Natural killer cell (primary cell): ENCODE results near the gene CHMP4A. TPM values are rescaled to one million over a fixed set of nuclear protein-coding genes. Genes with fewer than 3 reads are reported as not detected.

Experiments used
- ATAC-seq, 3 donors: fragments of 150-1000 bp in 2 of 3; fragments of 200-7000 bp in 1 of 3; cut with Tn5 transposase; 1 replicate in 1 of 3; 2 replicates in 2 of 3; pipeline ENCODE4 v1.10.0; 2021; ENCODE audit warnings: mild to moderate bottlenecking in 2 of 3, moderate library complexity in 2 of 3
- DNase-seq, 2 donors: peaks; one replicate each; pipeline versions ENCODE4 v3.0.0 to v3.0.0-alpha.2; 2013 to 2021; ENCODE audit warnings: mixed read lengths in 1 of 2
- H3K27ac ChIP-seq: one replicate; pipeline ENCODE4 v1.5.1; 2013; ENCODE audit warnings: mild to moderate bottlenecking, low read length
- H3K27me3 ChIP-seq: one replicate; pipeline ENCODE4 v1.6.1; 2013; ENCODE audit warnings: low read length; ENCODE audit not compliant: control insufficient read depth, insufficient read depth
- H3K36me3 ChIP-seq: one replicate; pipeline ENCODE4 v1.6.1; 2013; ENCODE audit warnings: low read length; ENCODE audit not compliant: control insufficient read depth, insufficient read depth
- H3K4me1 ChIP-seq: one replicate; pipeline ENCODE4 v1.6.1; 2013; ENCODE audit warnings: low read length; ENCODE audit not compliant: control insufficient read depth, insufficient read depth
- H3K4me3 ChIP-seq: one replicate; pipeline ENCODE4 v1.5.1; 2013; ENCODE audit warnings: low read length
- H3K9me3 ChIP-seq: one replicate; pipeline ENCODE4 v1.6.1; 2013; ENCODE audit warnings: low read length; ENCODE audit not compliant: control insufficient read depth, insufficient read depth
- H3K27ac Mint-ChIP-seq, 2 donors: one replicate each; pipeline ENCODE4 v1.8.0; 2022; ENCODE audit warnings: mild to moderate bottlenecking in 2 of 2, mixed read lengths in 2 of 2, moderate library complexity in 1 of 2
- H3K27me3 Mint-ChIP-seq, 2 donors: one replicate each; pipeline ENCODE4 v1.8.0; 2022; ENCODE audit warnings: low read depth in 2 of 2, mixed read lengths in 2 of 2
- H3K36me3 Mint-ChIP-seq: one replicate; pipeline ENCODE4 v1.8.0; 2022; ENCODE audit warnings: mixed read lengths
- H3K4me1 Mint-ChIP-seq, 2 donors: one replicate each; pipeline ENCODE4 v1.8.0; 2022; ENCODE audit warnings: mixed read lengths in 2 of 2
- H3K4me3 Mint-ChIP-seq: one replicate; pipeline ENCODE4 v1.8.0; 2022; ENCODE audit warnings: mild to moderate bottlenecking, moderate library complexity, mixed read lengths
- H3K9me3 Mint-ChIP-seq, 2 donors: one replicate each; pipeline ENCODE4 v1.8.0; 2022; ENCODE audit warnings: mixed read lengths in 2 of 2
- WGBS: methylation state at CpG from one replicate; pipeline ENCODE4 v1.1.7; 2013; ENCODE audit warnings: missing lambda C conversion rate; ENCODE audit not compliant: insufficient coverage; 5-methylcytosine and 5-hydroxymethylcytosine counted together
- intact Hi-C: fragments of 100-400 bp; cut with micrococcal nuclease; formaldehyde crosslinking; loops from one replicate; pipeline ENCODE4 v1.14.2; 2022
- total RNA-seq, 4 donors: library from RNA; stranded (reverse); fragments of 120-200 nt in 1 of 4; gene quantifications; one replicate each; pipeline versions ENCODE4 v1.2.3 to v1.2.4, GENCODE V29; 2013 to 2022
- TF ChIP-seq, protein P1 (sequence below): fragments of 200-600 bp; IDR thresholded peaks from one replicate; pipeline ENCODE4 v1.8.0; 2022; ENCODE audit warnings: antibody characterized with exemption

Gene CHMP4A
- total RNA-seq, 3 donors from 2014 or later (not counting 1 experiment from before 2014, with no cell fraction given): 105 to 118 (median 115) TPM

DNA sequence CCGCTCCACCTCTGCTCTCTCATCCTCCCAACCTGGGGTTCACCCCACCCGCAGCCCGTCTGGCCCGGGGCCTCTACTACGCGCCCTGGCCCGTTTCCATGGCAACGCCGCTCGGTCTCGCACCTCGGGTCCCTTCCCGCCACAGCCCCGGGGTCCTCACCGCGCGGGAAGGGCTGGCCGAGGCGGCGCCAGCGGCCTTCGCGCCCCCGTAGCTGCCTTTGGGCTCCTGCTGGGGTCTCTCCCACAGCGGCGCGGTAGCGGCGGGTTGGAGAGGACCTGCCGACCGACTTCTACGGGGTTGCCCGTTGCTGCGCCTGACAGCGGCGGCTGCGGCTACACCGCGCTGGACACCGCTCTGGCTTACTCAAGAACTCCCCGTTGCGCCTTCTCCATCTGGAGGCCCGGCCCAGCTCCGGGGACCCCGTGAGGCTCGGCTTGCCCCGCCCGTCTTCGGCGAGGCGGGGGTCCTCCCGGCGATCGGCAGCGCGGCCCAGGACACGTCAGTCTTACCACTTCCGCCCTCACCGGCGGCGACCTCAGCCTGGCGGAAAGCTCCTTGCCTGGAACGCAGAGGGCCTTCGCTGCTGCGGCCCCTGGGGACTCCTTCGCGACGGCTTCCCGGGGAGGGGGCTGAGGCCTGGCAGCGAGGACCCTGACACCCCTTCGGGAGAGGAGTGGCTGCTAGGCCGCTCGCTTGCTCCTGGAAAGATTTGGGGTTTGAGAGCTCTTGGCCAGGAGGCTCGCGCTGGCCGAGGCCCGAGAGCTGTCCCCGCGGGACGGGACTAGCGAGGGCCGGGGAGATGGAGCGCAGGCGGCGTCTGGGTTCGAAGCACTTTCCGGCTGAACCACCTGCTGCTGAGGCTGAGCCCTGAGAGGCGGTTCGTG, 17.9 kb downstream of the CHMP4A start, which contains the start of gene TM9SF1:
TM9SF1 (minus strand) TSS at position 256 of the 885 bp plus-strand sequence. CDS start 422 bp downstream, outside the sequence.
- peak within 1 kb of the TSS; percentile 99 for H3K27ac ChIP-seq
- no peaks in the 10 kb centered on the region for H3K27me3 Mint-ChIP-seq
- H3K36me3 ChIP-seq: peaks cover 13% of the 10 kb centered on the region
- peaks cover 42 to 52% of the 10 kb centered on the region in 2 donors for H3K4me1 Mint-ChIP-seq
- H3K27me3 ChIP-seq: no peaks in the 10 kb centered on the region
- ATAC-seq (peak; percentile 82 to 92 (median 84)), DNase-seq (peak; percentile 92 to 95)
- H3K4me3 ChIP-seq: peak within 1 kb of the TSS; percentile 92
- TF ChIP-seq, protein P1, sequence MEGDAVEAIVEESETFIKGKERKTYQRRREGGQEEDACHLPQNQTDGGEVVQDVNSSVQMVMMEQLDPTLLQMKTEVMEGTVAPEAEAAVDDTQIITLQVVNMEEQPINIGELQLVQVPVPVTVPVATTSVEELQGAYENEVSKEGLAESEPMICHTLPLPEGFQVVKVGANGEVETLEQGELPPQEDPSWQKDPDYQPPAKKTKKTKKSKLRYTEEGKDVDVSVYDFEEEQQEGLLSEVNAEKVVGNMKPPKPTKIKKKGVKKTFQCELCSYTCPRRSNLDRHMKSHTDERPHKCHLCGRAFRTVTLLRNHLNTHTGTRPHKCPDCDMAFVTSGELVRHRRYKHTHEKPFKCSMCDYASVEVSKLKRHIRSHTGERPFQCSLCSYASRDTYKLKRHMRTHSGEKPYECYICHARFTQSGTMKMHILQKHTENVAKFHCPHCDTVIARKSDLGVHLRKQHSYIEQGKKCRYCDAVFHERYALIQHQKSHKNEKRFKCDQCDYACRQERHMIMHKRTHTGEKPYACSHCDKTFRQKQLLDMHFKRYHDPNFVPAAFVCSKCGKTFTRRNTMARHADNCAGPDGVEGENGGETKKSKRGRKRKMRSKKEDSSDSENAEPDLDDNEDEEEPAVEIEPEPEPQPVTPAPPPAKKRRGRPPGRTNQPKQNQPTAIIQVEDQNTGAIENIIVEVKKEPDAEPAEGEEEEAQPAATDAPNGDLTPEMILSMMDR: no peak
- peak within 1 kb of the TSS; percentile 91 to 96 for H3K27ac Mint-ChIP-seq
- no peaks in the 10 kb centered on the region for H3K36me3 Mint-ChIP-seq
- intact Hi-C loops: loop anchor here (1.0 to 5.0 kb wide), 2 partner anchors 18 to 37 kb away; partner anchors contain the start of genes CHMP4A, GMPR2 and NEDD8
- WGBS: under 1% methylated on average over 89 of the region's 89 CpGs
- H3K4me3 Mint-ChIP-seq: peak within 1 kb of the TSS; percentile 85
- H3K9me3 Mint-ChIP-seq: no peaks in the 10 kb centered on the region
- no peaks in the 10 kb centered on the region for H3K9me3 ChIP-seq
- peaks cover 30% of the 10 kb centered on the region for H3K4me1 ChIP-seq

- WGBS: 67% methylated on average over 8 of the region's 8 CpGs
- Histone ChIP-seq H3K4me3 (peak overlapping the region; percentile 92), H3K36me3 (peaks cover 13% of the 10 kb centered on the region), H3K27me3 (no peaks in the 10 kb centered on the region), H3K9me3 (no peaks in the 10 kb centered on the region), H3K4me1 (peaks cover 30% of the 10 kb centered on the region), H3K27ac (peak overlapping the region; percentile 99)
- no peaks in the 10 kb centered on the region for H3K36me3 Mint-ChIP-seq
- ATAC-seq (no peak), DNase-seq (no peak)
- peak overlapping the region; percentile 91 to 96 for H3K27ac Mint-ChIP-seq
- no peaks in the 10 kb centered on the region for H3K9me3 Mint-ChIP-seq
- peak overlapping the region; percentile 85 for H3K4me3 Mint-ChIP-seq
- H3K27me3 Mint-ChIP-seq: no peaks in the 10 kb centered on the region
- peaks cover 42 to 52% of the 10 kb centered on the region in 2 donors for H3K4me1 Mint-ChIP-seq
- TF ChIP-seq, protein P1: no peak
- intact Hi-C loops: loop anchor here (1.0 to 5.0 kb wide), 2 partner anchors 18 to 37 kb away; partner anchors contain the start of genes CHMP4A, GMPR2 and NEDD8
Observed at GRCh38 chr14:24194873-24195185, 18.5 kb downstream of the CHMP4A start.

- peak overlapping the region; percentile 92 for H3K4me3 ChIP-seq
- H3K27ac ChIP-seq: peak overlapping the region; percentile 99
- intact Hi-C loops: no loop called here
- peaks cover 30% of the 10 kb centered on the region for H3K4me1 ChIP-seq
- Mint-ChIP-seq H3K27me3 (no peaks in the 10 kb centered on the region), H3K27ac (peak overlapping the region; percentile 91 to 96), H3K36me3 (no peaks in the 10 kb centered on the region), H3K4me3 (peak overlapping the region; percentile 85), H3K9me3 (no peaks in the 10 kb centered on the region), H3K4me1 (peaks cover 42 to 53% of the 10 kb centered on the region in 2 donors)
- no peaks in the 10 kb centered on the region for H3K27me3 ChIP-seq
- no peak for DNase-seq
- ATAC-seq: no peak
- 92% methylated on average over 7 of the region's 7 CpGs for WGBS
- H3K9me3 ChIP-seq: no peaks in the 10 kb centered on the region
- peaks cover 13% of the 10 kb centered on the region for H3K36me3 ChIP-seq
- TF ChIP-seq, protein P1: no peak
Observed at GRCh38 chr14:24194186-24194872, 19.0 kb downstream of the CHMP4A start.
